Neural cell (in vitro differentiated cells): ENCODE results near the gene LYZL6.

ENCODE experiments used
- CTCF ChIP-seq: fragments of 450-650 bp; IDR thresholded peaks from 2 replicates; pipeline ENCODE4 v1.5.1; 2014; ENCODE audit warnings: antibody characterized with exemption, mild to moderate bottlenecking, moderate library complexity; ENCODE audit not compliant: poor library complexity, severe bottlenecking
- POLR2AphosphoS5 ChIP-seq: IDR thresholded peaks from 2 replicates; pipeline ENCODE4 v1.6.1; 2012

- TF ChIP-seq CTCF = no peak
- TF ChIP-seq POLR2AphosphoS5 = no peak
Observed at GRCh38 chr17:35889241-35889640, 54.3 kb downstream of the LYZL6 start.
